Esophagus squamous epithelium (tissue), 5 donors: ENCODE measurements around the gene CHD2. TPM values are rescaled to one million over a fixed set of nuclear protein-coding genes. Genes with fewer than 3 reads are reported as not detected.

ENCODE experiments used
- DNase-seq: peaks from one replicate; lab custom pipeline; 2025; lab: John Stamatoyannopoulos, UW
- H3K27ac ChIP-seq, 4 donors: fragments of 200-600 bp; sonication (generic); one replicate each; pipeline ENCODE4 v1.5.1; 2016 to 2019; ENCODE audit warnings: mild to moderate bottlenecking in 1 of 4
- H3K27me3 ChIP-seq, 4 donors: fragments of 200-600 bp; sonication (generic); 1 replicate in 3 of 4; 2 replicates in 1 of 4; pipeline versions ENCODE4 v1.5.1 to v1.6.0; 2017 to 2021; ENCODE audit warnings: antibody characterized with exemption in 1 of 4
- H3K36me3 ChIP-seq, 3 donors: fragments of 200-600 bp; sonication (generic); one replicate each; pipeline ENCODE4 v1.5.1; 2016 to 2019
- H3K4me1 ChIP-seq, 3 donors: fragments of 200-600 bp; sonication (generic); one replicate each; pipeline ENCODE4 v1.5.1; 2017 to 2019
- H3K4me3 ChIP-seq, 4 donors: fragments of 200-600 bp; sonication (generic); 1 replicate in 3 of 4; 2 replicates in 1 of 4; pipeline ENCODE4 v1.5.1; 2016 to 2019; ENCODE audit warnings: mild to moderate bottlenecking in 2 of 4, moderate library complexity in 1 of 4
- H3K9me3 ChIP-seq, 3 donors: fragments of 200-600 bp; sonication (generic); one replicate each; pipeline ENCODE4 v1.5.1; 2016 to 2019
- POLR2A ChIP-seq, 4 donors: fragments of 450-650 bp; IDR thresholded peaks; one replicate each; pipeline ENCODE4 v1.6.1; 2017; ENCODE audit warnings: antibody characterized with exemption in 4 of 4, mild to moderate bottlenecking in 4 of 4, moderate library complexity in 3 of 4
- WGBS, 2 donors: methylation state at CpG; one replicate each; pipeline ENCODE4 v1.1.5; 2018; 5-methylcytosine and 5-hydroxymethylcytosine counted together
- intact Hi-C: fragments of 100-400 bp; cut with DNase I; formaldehyde crosslinking; loops from one replicate; pipeline ENCODE4 v1.15.0; 2022
- total RNA-seq, 4 donors: library from RNA; depleted of rRNA; stranded (reverse); fragments of >200 nt; gene quantifications; one replicate each; pipeline ENCODE4 v1.1.0, GENCODE V29; 2016
- TF ChIP-seq, protein P1 (sequence below), 6 experiments: fragments of 450-650 bp in 4 of 6; fragments of 200-600 bp in 2 of 6; sonication (generic) in 2 of 6; IDR thresholded peaks; one replicate each; pipeline ENCODE4 v1.5.1; 2016 to 2019; ENCODE audit warnings: antibody characterized with exemption in 6 of 6, mild to moderate bottlenecking in 4 of 6, moderate library complexity in 4 of 6
- donor health status: DM: yes; HTN: yes; CAD: no.

Gene CHD2
- total RNA-seq, 4 donors from 2014 or later = 36.1 to 132 (median 74.8) TPM

GRCh38 chr15:93040288-93041158, 140.4 kb downstream of the CHD2 start:
- DNase-seq = no peak
- intact Hi-C loops = no loop called here
- Histone ChIP-seq H3K4me3 (no peak overlapping the region), H3K27ac (peak overlapping the region in 1 of 4 donors; percentile 9), H3K4me1 (peaks cover 21 to 76% (median 29%) of the 10 kb centered on the region in 3 donors), H3K27me3 (no peaks in the 10 kb centered on the region), H3K36me3 (peaks cover 16 to 36% (median 22%) of the 10 kb centered on the region in 3 donors), H3K9me3 (no peaks in the 10 kb centered on the region)
- WGBS, 2 donors = 62 to 64% methylated on average over 20 of the region's 20 CpGs
- TF ChIP-seq, protein P1, sequence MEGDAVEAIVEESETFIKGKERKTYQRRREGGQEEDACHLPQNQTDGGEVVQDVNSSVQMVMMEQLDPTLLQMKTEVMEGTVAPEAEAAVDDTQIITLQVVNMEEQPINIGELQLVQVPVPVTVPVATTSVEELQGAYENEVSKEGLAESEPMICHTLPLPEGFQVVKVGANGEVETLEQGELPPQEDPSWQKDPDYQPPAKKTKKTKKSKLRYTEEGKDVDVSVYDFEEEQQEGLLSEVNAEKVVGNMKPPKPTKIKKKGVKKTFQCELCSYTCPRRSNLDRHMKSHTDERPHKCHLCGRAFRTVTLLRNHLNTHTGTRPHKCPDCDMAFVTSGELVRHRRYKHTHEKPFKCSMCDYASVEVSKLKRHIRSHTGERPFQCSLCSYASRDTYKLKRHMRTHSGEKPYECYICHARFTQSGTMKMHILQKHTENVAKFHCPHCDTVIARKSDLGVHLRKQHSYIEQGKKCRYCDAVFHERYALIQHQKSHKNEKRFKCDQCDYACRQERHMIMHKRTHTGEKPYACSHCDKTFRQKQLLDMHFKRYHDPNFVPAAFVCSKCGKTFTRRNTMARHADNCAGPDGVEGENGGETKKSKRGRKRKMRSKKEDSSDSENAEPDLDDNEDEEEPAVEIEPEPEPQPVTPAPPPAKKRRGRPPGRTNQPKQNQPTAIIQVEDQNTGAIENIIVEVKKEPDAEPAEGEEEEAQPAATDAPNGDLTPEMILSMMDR (IDR thresholded peaks at IDR 0.05) = no peak
- TF ChIP-seq POLR2A (IDR thresholded peaks at IDR 0.05) = no peak

GRCh38 chr15:93041159-93041547, 141.0 kb downstream of the CHD2 start:
- H3K4me1 ChIP-seq = peaks cover 20 to 70% (median 28%) of the 10 kb centered on the region in 3 donors
- H3K36me3 ChIP-seq = peaks cover 21 to 43% (median 25%) of the 10 kb centered on the region in 3 donors
- 51 to 61% methylated on average over 5 to 13 of the region's 13 CpGs for WGBS, 2 donors
- TF ChIP-seq, protein P1 (IDR thresholded peaks at IDR 0.05) = no peak
- TF ChIP-seq POLR2A (IDR thresholded peaks at IDR 0.05) = no peak
- H3K9me3 ChIP-seq = no peaks in the 10 kb centered on the region
- no peak for DNase-seq
- H3K4me3 ChIP-seq = no peak overlapping the region
- intact Hi-C loops = no loop called here
- H3K27ac ChIP-seq = peak overlapping the region in 1 of 4 donors; percentile 9
- no peaks in the 10 kb centered on the region for H3K27me3 ChIP-seq

DNA sequence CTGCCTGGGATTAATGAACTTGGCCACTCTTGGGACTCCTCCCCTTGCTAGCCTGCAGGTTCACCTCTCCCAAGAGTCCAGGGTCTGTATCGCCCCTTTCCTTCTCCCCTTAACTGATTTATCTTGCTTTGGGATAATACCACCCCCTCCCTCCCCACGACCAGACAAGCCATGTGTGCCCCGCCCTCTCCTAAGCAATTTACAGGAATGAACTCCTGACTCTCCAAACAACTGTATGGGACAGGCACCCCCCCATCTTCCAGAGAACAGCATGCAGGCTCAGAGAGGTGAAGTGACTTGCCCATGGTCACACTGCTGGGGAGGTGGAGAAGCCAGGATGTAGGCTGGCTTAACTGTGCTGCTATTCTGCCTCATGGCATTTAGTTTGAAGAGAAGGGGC, 142.1 kb downstream of the CHD2 start:
- Histone ChIP-seq H3K4me3 (no peak overlapping the region), H3K27me3 (no peaks in the 10 kb centered on the region), H3K36me3 (peaks cover 27 to 53% (median 28%) of the 10 kb centered on the region in 3 donors), H3K4me1 (peaks cover 11 to 61% (median 20%) of the 10 kb centered on the region in 3 donors), H3K9me3 (peaks cover 0 to 5% (median 0%) of the 10 kb centered on the region in 3 donors), H3K27ac (no peak overlapping the region)
- WGBS, 2 donors = 47 to 59% methylated on average over 3 of the region's 3 CpGs
- intact Hi-C loops = no loop called here
- no peak for TF ChIP-seq POLR2A (IDR thresholded peaks at IDR 0.05)
- TF ChIP-seq, protein P1 (IDR thresholded peaks at IDR 0.05) = no peak
- DNase-seq = no peak

GRCh38 chr15:93042691-93043378, 142.7 kb downstream of the CHD2 start:
- 76 to 83% methylated on average over 15 to 16 of the region's 18 CpGs for whole genome bisulfite sequencing, 2 donors
- DNase-seq = no peak
- peaks cover 28 to 59% (median 34%) of the 10 kb centered on the region in 3 donors for H3K36me3 ChIP-seq
- intact Hi-C loops = no loop called here
- peaks cover 0 to 5% (median 0%) of the 10 kb centered on the region in 3 donors for H3K9me3 ChIP-seq
- TF ChIP-seq, protein P1 (IDR thresholded peaks at IDR 0.05) = no peak
- peaks cover 10 to 61% (median 15%) of the 10 kb centered on the region in 3 donors for H3K4me1 ChIP-seq
- H3K4me3 ChIP-seq = no peak overlapping the region
- H3K27ac ChIP-seq = no peak overlapping the region
- no peaks in the 10 kb centered on the region for H3K27me3 ChIP-seq
